ENCODE measurements around the gene CACNA1E.

Gene CACNA1E

GRCh38 chr1:181483285-181484195 is at the start of gene CACNA1E:
Gene CACNA1E (plus strand): TSS chr1:181483517. CDS start chr1:181483745, 228 bp downstream.
- no peak for DNase-seq

GRCh38 chr1:181433931-181434330 is 49.4 kb upstream of the CACNA1E start:
- DNase-seq: no peak

GRCh38 chr1:181438013-181438412 is 45.3 kb upstream of the CACNA1E start:
- DNase-seq: no peak

- DNase-seq: no peak
Measured at GRCh38 chr1:181440510-181440909, 42.8 kb upstream of the CACNA1E start.

- no peak for DNase-seq
Measured at GRCh38 chr1:181442181-181442525, 41.2 kb upstream of the CACNA1E start.

- no peak for DNase-seq
Measured at GRCh38 chr1:181443231-181443853, 40.0 kb upstream of the CACNA1E start.

- no peak for DNase-seq
Measured at GRCh38 chr1:181445436-181445835, 37.9 kb upstream of the CACNA1E start.

- no peak for DNase-seq
Measured at GRCh38 chr1:181448461-181448860, 34.9 kb upstream of the CACNA1E start.

DNA sequence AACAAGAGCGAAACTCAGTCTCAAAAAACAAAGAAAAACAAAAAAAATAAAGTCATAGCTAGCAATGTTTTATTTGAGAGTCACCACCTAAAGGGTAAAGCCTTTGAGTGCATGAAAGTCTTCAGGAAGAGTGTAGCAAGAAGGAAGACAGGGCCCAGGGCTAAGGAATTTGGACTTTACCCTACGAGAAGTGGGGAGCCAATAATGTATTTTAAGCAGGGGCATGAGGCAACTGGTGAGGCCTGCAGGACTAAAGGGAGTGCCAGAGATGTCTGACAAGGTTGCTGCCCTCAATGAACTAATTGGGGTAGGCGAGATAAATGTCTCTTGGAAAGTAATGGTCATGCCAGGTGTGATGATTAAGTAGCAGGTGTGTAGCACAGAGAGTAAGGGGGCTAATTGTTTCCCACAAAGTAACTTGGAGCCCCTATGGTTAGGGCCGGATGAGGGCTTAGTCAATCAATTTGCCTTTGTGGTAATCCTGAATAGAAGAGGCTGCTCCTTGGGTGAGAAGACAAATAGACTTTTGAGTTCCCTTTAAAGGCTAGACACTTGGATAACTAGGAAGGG is 31.6 kb upstream of the CACNA1E start:
- DNase-seq: no peak

GRCh38 chr1:181452746-181453145 is 30.6 kb upstream of the CACNA1E start:
- no peak for DNase-seq

DNA sequence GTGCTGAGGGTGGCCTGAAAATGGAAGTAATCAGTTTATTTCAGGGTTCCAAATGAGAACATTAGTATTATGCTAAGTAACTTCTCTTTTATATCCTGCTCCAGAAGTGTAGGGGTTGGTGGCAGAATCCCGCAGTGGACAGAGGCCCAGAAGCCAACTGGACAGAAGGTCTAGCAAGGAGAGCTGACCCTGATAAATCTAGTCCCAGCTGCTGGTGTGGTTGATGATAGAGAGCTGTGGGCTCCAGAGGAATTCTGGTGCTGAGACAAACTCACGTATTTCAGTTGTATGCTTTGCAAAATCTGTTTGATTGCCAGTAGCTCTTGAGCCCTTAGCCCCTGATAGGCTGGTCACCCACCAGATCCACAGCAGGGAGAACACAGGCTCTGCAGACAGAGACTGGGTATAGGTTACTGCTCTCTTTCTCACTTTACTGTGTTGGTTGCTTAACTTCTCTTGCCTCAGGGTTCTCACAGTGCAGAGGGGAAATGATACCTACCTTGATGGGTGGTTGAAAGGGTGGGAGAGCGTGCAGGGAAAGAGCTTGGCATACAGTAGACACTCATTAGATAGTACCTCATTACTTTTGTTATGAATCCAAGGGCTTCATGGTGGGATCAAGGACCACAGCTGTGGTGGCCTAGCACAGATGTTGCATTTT is 29.6 kb upstream of the CACNA1E start:
- no peak for DNase-seq

DNA sequence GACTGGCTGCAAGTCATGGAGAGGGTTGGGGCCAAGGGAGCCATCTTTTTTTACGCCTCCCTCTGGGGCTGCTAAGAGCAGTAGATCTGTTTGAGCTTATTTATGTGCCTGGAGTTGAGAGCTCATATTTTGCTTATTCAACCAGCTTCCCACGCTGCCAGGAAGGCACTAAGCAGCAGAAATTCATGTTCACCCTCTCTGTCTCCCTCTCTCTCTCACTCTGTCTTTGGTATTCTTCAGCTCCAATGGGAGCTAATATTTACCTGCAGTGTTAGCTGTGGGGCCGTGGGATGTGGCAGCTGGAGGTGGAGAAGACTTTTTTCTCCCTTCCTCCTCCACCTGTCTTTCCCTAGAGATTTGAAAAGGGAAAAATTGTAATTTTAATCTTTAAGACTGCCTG is 26.8 kb upstream of the CACNA1E start:
- DNase-seq: no peak

GRCh38 chr1:181458419-181458818 is 24.9 kb upstream of the CACNA1E start:
- no peak for DNase-seq

- no peak for DNase-seq
Measured at GRCh38 chr1:181459067-181459466, 24.2 kb upstream of the CACNA1E start.

DNA sequence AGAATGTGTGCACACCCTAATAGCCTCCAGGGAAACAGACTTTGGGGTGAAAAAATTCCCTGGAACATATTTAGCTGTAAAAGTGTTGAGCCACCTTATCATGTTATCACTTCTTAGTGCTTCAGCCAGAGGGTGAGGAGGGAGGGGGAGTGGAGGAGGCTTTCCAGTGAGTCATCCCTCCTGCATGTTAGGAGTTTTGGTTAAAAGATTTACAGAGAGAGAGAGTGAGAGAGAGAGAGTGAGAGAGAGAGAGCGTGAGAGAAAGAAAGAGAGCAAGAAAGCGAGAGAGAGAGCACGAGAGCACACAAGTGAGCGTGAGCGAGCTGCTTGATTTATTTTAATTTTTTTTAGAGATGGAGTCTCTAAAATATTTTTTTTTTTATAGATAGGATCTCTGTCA is 13.5 kb upstream of the CACNA1E start:
- DNase-seq: no peak

DNA sequence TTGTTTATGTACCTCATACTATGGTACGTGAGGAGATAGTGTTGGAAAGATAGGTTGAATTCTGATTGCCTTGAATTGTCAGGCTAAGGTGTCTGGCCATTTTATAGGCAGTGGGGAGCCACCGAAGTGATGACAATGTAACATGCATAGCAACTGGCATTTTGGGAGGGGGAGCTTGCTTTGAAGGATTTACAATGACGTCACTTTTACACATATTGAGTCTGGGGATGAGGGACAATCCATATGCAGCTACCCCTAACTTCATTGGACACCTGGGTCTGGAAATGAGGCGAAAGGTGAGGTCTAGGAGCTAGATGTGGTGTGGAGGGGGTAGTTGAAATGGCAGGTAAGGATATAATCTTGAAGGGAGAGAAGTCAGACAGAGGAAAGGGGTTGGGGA is 7.7 kb upstream of the CACNA1E start:
- DNase-seq: no peak

- DNase-seq: no peak
Measured at GRCh38 chr1:181476581-181476980, 6.7 kb upstream of the CACNA1E start.

- no peak for DNase-seq
Measured at GRCh38 chr1:181478306-181478705, 5.0 kb upstream of the CACNA1E start.

- DNase-seq: peak; percentile 8 to 18
Measured at GRCh38 chr1:181479137-181479745, 4.1 kb upstream of the CACNA1E start.

GRCh38 chr1:181482001-181482430 is 1.3 kb upstream of the CACNA1E start:
- DNase-seq: no peak

DNA sequence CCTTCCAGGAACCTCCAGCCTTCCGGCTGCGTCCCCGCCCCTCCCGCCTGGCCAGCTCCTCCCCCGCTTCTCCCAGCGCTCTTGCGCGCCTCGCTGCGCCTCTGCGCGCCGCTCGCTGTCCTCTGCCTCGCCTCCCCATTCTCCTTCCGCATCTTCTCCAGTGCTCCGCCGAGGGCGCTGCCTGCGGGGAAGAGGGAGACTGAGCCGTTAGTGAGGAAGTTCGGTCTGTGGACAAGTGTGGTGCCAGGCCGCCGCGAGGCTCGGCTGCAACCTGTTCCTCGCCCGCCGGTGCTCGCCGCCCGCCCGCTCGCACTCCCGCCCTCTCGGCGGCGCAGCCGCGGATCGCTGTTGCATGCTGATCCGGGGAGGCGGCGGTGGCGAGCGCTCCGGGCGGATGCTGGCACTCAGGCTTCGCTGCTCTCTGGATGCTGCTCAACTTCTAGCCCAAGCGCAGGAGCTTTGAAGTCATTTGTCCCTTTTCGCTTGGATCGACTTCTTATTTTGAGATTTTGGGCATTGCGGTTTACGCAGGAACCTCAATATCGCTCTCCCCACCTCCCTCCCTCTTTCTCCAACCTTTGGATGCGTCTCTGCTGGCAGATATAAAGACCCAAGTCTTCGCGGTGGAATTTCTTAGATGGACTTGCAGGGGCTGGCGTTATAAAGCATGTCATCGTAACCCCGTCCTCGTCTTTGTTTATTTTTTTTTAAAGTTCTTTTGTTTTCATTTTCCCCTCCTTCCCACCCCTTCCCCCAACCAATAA is 614 bp upstream of the CACNA1E start:
- DNase-seq: peak; percentile 47 to 56

- DNase-seq: no peak
Measured at GRCh38 chr1:181484821-181485220, 1.5 kb downstream of the CACNA1E start.
